Gastrocnemius medialis (tissue), 4 donors: ENCODE data around the gene SZT2. TPM values are rescaled to one million over a fixed set of nuclear protein-coding genes. Genes with fewer than 3 reads are reported as not detected.
A peak's percentile ranks its signal among the peaks of the same experiment; 100 is the strongest.

Source experiments
- ATAC-seq, 2 donors: fragments of 150-250 bp; one replicate each; pipeline ENCODE4 v1.9.1; 2016
- DNase-seq, 2 donors: peaks; one replicate each; pipeline ENCODE4 v3.0.0-alpha.2; 2019
- H3K27ac ChIP-seq, 4 donors: fragments of 200-600 bp; sonication (generic); 1 replicate in 1 of 4; 2 replicates in 3 of 4; pipeline ENCODE4 v1.5.1; 2016 to 2018; ENCODE audit warnings: mild to moderate bottlenecking in 2 of 4, moderate library complexity in 1 of 4
- H3K27me3 ChIP-seq, 3 donors: fragments of 200-600 bp; sonication (generic) in 2 of 3; 1 replicate in 1 of 3; 2 replicates in 2 of 3; pipeline versions ENCODE4 v1.5.1 to v1.6.0; 2016 to 2019; ENCODE audit warnings: mild to moderate bottlenecking in 1 of 3, moderate library complexity in 1 of 3
- H3K36me3 ChIP-seq, 2 donors: fragments of 200-600 bp; sonication (generic) in 1 of 2; one replicate each; pipeline ENCODE4 v1.5.1; 2017 to 2018
- H3K4me1 ChIP-seq, 2 donors: fragments of 200-600 bp; sonication (generic) in 1 of 2; one replicate each; pipeline ENCODE4 v1.5.1; 2016 to 2017; ENCODE audit warnings: mild to moderate bottlenecking in 2 of 2
- H3K4me3 ChIP-seq, 4 donors: fragments of 200-600 bp; sonication (generic) in 3 of 4; 1 replicate in 1 of 4; 2 replicates in 3 of 4; pipeline ENCODE4 v1.5.1; 2016 to 2019; ENCODE audit warnings: mild to moderate bottlenecking in 2 of 4
- H3K9me3 ChIP-seq, 3 donors: fragments of 200-600 bp; sonication (generic) in 2 of 3; 1 replicate in 1 of 3; 2 replicates in 2 of 3; pipeline ENCODE4 v1.5.1; 2016 to 2019
- POLR2A ChIP-seq, 2 donors: fragments of 450-650 bp; IDR thresholded peaks; one replicate each; pipeline ENCODE4 v1.6.1; 2017; ENCODE audit warnings: antibody characterized with exemption in 2 of 2, mild to moderate bottlenecking in 2 of 2, moderate library complexity in 2 of 2
- in situ Hi-C, 4 donors: fragments of 200-750 bp; cut with MboI; loops; one replicate each; pipeline versions ENCODE4 v1.15.0 to v1.8.0; 2017; ENCODE audit warnings: low sequenced_read_pairs in 4 of 4
- intact Hi-C: fragments of 100-400 bp; cut with DNase I; formaldehyde crosslinking; loops from one replicate; pipeline ENCODE4 v1.15.1; 2023; ENCODE audit warnings: low total_unique reads
- total RNA-seq, 4 donors: library from RNA; depleted of rRNA; stranded (reverse); fragments of >200 nt; gene quantifications; one replicate each; pipeline versions ENCODE4 v1.1.0 to v1.2.3, GENCODE V29; 2016
- TF ChIP-seq, protein P1 (sequence below), 5 experiments: fragments of 450-650 bp in 3 of 5; fragments of 200-600 bp in 2 of 5; sonication (generic) in 2 of 5; IDR thresholded peaks in 4 of 5; conservative IDR thresholded peaks in 1 of 5; 1 replicate in 4 of 5; 2 replicates in 1 of 5; pipeline ENCODE4 v1.5.1; 2016 to 2019; ENCODE audit warnings: antibody characterized with exemption in 5 of 5, mild to moderate bottlenecking in 3 of 5, moderate library complexity in 3 of 5

The SZT2 gene
- total RNA-seq, 4 donors from 2014 or later, result 15.9 to 20.9 (median 17.9) TPM

DNA sequence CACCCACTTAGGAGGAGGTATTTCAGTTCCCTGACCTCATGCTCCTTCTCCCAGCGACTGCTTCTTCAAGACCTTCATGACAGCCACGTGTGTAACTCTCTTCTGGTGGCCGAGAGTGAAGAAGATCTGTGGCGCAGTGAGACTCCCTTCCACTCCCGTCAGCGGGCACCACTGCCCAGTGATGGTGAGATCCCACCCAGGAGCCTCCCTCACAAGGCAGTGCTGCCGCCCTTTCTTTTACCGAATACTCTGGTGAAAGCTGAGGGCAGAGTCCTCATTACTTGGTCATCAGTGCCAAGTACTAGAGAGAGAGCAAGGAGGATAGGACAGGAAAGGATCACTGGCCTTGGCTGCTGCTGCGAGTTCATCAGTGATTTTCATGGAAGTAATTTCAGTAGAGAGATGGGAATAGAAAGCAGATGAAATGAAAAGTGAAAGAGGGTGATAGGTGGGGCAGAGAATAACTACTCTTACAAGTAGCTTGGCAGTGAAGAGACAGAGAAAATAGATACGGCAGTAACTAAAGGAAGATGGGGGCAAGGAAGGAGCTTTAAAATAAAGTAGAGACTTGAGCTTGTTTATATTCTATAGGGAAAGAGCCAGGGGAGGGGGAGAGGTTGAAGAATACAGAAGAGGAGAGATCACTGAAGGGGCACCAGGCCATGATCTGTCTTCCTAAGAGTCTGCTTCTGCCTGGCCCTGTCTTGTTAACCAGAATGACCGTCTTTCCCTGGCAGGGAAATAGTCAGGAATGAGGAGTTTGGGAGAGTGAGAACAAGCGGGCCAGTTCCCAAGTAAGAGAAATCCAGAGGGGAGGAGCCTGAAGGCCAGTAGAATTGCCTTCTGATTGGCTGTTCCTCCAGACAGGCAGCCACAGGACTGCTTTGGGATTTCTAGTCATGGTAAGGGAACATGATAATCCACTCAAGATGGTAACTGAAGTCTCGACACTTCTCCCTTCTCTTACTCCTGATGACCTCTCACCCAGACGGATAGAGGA is 45.7 kb downstream of the SZT2 start:
- Histone ChIP-seq H3K9me3 (no peaks in the 10 kb centered on the region), H3K27me3 (no peaks in the 10 kb centered on the region), H3K27ac (peak overlapping the region in 2 of 4 donors; percentile 37 to 52), H3K4me3 (no peak overlapping the region), H3K4me1 (no peaks in the 10 kb centered on the region), H3K36me3 (peaks cover 0 to 82% of the 10 kb centered on the region in 2 donors)
- intact Hi-C loops (no loop called here), in situ Hi-C loops (no loop called here)
- DNase-seq (peak in 1 of 2 donors; percentile 47), ATAC-seq (peak; percentile 63 to 72)
- TF ChIP-seq, protein P1, sequence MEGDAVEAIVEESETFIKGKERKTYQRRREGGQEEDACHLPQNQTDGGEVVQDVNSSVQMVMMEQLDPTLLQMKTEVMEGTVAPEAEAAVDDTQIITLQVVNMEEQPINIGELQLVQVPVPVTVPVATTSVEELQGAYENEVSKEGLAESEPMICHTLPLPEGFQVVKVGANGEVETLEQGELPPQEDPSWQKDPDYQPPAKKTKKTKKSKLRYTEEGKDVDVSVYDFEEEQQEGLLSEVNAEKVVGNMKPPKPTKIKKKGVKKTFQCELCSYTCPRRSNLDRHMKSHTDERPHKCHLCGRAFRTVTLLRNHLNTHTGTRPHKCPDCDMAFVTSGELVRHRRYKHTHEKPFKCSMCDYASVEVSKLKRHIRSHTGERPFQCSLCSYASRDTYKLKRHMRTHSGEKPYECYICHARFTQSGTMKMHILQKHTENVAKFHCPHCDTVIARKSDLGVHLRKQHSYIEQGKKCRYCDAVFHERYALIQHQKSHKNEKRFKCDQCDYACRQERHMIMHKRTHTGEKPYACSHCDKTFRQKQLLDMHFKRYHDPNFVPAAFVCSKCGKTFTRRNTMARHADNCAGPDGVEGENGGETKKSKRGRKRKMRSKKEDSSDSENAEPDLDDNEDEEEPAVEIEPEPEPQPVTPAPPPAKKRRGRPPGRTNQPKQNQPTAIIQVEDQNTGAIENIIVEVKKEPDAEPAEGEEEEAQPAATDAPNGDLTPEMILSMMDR (IDR thresholded peaks at IDR 0.05 in 4 of 5, conservative IDR thresholded peaks at IDR 0.05 in 1 of 5), result no peak
- no peak for TF ChIP-seq POLR2A (IDR thresholded peaks at IDR 0.05)

DNA sequence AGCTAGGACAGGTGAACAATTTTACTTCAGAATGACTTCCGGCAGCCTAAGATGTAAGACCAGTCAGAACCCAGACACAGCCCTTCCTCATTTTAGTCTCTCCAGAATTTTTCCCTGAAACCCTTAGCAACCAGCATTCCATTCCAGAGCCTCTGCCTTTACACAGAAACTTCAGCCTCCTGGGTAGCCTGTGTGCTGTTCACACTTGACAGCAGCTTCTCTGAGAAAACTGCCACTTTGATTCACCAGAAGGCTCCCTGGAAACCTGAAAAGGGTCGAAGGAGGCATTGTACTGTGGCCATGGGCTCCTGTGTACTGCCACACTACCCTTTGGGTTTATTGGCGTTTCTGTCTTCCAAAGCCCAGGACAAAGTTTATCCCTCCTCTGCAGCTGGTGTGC is 46.7 kb downstream of the SZT2 start:
- Histone ChIP-seq H3K27ac (peak overlapping the region in 1 of 4 donors; percentile 37), H3K4me1 (no peaks in the 10 kb centered on the region), H3K36me3 (peaks cover 0 to 82% of the 10 kb centered on the region in 2 donors), H3K9me3 (no peaks in the 10 kb centered on the region), H3K27me3 (no peaks in the 10 kb centered on the region), H3K4me3 (no peak overlapping the region)
- no peak for DNase-seq
- TF ChIP-seq, protein P1 (IDR thresholded peaks at IDR 0.05 in 4 of 5, conservative IDR thresholded peaks at IDR 0.05 in 1 of 5), result no peak
- no peak for TF ChIP-seq POLR2A (IDR thresholded peaks at IDR 0.05)
- intact Hi-C loops (no loop called here), in situ Hi-C loops (no loop called here)
- no peak for ATAC-seq

DNA sequence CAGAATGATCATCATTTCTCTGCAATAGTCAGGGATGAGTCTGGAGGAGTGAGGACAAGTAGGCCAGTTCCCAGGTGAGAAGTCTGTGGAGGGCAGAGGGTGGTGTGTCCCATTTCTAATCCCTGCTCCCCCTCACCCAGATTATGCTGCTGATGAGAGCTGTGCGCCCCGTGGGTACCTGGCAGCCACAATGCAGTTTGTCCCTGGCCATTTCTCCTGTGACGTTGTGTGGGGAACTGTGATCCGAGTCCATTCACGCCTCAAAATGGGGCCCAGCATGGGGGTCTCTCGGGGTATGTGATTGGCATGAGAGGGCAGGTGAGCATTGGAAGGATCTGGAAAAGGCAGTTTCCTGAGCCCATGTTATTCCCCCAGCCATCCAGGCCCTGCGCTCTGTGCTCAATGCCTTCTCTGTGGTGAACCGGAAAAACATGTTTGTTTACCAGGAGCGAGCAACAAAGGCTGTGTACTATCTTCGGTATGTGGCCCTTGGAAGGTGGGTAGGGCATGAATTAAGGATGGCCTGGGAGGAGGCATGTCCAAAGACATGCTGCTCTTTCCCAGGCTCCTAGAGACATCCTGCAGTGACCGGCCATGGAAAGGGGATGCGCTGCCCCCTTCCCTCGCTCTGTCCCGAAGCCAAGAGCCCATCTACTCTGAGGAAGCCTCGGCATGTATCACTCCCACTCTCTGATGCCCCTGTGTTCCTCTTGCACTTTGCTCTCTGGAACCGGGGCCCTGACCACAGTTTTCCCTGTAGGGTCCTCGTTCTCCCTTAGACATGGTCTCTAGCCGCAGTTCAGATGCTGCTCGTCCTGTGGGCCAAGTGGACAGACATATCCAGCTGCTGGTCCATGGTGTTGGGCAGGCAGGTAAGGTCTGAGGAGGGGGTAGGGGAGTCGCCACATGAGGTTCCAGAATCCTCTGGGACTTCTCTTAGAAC is 47.6 kb downstream of the SZT2 start:
- intact Hi-C loops (no loop called here), in situ Hi-C loops (no loop called here)
- TF ChIP-seq, protein P1 (IDR thresholded peaks at IDR 0.05 in 4 of 5, conservative IDR thresholded peaks at IDR 0.05 in 1 of 5), result no peak
- no peak for TF ChIP-seq POLR2A (IDR thresholded peaks at IDR 0.05)
- Histone ChIP-seq H3K9me3 (no peaks in the 10 kb centered on the region), H3K27ac (no peak overlapping the region), H3K36me3 (peaks cover 0 to 82% of the 10 kb centered on the region in 2 donors), H3K4me3 (no peak overlapping the region), H3K27me3 (no peaks in the 10 kb centered on the region), H3K4me1 (no peaks in the 10 kb centered on the region)
- DNase-seq (no peak), ATAC-seq (no peak)

DNA sequence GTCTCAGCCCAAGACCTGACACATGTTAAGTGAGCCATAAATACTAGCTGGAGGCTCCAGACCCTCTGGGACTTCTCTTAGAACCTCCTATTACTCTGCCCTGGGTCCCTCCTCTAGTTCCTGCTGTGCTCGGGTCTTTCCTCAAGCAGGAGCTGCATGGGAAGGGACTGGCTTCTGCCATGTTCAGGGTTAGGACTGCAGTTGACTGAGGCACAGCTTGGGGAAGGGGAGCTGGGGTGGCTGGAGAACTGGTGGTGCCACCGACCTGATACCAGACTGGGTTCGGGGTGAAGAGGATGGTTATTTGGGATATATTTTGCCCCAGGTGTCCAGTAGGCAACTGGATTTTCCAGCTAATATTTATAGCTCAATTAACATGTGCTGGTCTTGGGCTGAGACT is 48.3 kb downstream of the SZT2 start:
- DNase-seq (no peak), ATAC-seq (no peak)
- Histone ChIP-seq H3K9me3 (no peaks in the 10 kb centered on the region), H3K27ac (no peak overlapping the region), H3K36me3 (peaks cover 0 to 82% of the 10 kb centered on the region in 2 donors), H3K4me1 (no peaks in the 10 kb centered on the region), H3K4me3 (no peak overlapping the region), H3K27me3 (no peaks in the 10 kb centered on the region)
- intact Hi-C loops (no loop called here), in situ Hi-C loops (no loop called here)
- no peak for TF ChIP-seq POLR2A (IDR thresholded peaks at IDR 0.05)
- TF ChIP-seq, protein P1 (IDR thresholded peaks at IDR 0.05 in 4 of 5, conservative IDR thresholded peaks at IDR 0.05 in 1 of 5), result no peak
